ENCODE measurements around the gene GOLGA6L26.
"Not testable (repeated sequence)": the region's sequence is repeated elsewhere in the genome, so short reads cannot be mapped to it uniquely, and the experiment has no call there.

The GOLGA6L26 gene, protein sequence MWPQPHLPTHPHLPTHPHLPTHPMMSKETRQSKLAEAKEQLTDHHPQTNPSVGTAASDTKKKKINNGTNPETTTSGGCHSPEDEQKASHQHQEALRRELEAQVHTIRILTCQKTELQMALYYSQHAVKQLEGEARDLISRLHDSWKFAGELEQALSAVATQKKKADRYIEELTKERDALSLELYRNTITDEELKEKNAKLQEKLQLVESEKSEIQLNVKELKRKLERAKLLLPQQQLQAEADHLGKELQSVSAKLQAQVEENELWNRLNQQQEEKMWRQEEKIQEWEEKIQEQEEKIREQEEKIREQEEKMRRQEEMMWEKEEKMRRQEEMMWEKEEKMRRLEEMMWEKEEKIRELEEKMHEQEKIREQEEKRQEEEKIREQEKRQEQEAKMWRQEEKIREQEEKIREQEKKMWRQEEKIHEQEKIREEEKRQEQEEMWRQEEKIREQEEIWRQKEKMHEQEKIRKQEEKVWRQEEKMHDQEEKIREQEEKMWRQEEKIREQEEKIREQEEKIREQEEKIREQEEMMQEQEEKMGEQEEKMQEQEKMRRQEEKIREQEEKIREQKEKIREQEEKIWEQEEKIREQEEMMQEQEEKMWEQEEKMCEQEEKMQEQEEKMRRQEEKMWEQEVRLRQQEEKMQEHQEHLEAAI

GRCh38 chr15:23334096-23334495 lies at the start of gene GOLGA6L26:
TSS of gene GOLGA6L26 (minus strand) at chr15:23334196. CDS start at chr15:23334135, 61 bp downstream.
- DNase-seq (ENCODE audit: low read depth) = not testable (repeated sequence)

- not testable (repeated sequence) for DNase-seq (ENCODE audit: low read depth)
Measured at GRCh38 chr15:23381192-23381591, 47.2 kb upstream of the GOLGA6L26 start.

DNA sequence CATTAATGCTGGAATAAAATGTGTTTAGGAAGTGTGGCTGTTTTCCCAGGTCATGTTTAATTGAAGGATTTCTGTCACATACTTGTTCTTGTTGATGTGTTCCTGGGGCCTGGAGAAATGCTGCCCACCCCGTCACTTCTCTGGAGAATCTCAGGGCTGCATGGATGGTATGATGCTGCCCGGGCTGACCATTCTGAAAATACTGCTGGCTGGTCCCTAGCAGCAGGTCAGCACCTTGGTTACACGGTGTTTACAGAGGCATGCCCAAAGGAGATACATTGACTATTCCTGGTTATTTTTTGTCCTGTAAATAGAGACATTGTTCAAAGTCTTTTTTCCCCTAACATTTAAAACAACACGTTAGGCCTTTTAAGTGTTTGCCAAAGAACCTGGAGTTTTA lies 46.7 kb upstream of the GOLGA6L26 start:
- DNase-seq (ENCODE audit: low read depth) = not testable (repeated sequence)

- DNase-seq (ENCODE audit: low read depth) = not testable (repeated sequence)
Measured at GRCh38 chr15:23378946-23379345, 45.0 kb upstream of the GOLGA6L26 start.

DNA sequence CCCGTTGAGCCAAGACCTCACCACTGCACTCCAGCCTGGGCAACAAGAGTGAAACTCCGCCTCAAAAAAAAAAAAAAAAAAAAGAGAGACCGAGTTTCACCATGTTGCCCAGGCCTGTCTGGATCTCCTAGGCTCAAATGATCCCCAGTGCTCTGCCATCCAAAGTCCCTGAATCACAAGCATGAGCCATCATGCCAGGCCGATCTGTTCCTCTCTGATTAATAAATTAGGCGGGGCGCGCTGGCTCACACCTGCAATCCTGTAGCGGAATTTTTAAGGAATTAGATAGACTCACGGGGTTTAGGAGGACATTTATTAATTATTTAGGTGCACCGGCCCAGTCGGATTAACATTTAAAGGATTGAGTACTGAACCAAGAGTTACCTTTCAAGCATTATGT lies 40.2 kb upstream of the GOLGA6L26 start:
- not testable (repeated sequence) for DNase-seq (ENCODE audit: low read depth)

DNA sequence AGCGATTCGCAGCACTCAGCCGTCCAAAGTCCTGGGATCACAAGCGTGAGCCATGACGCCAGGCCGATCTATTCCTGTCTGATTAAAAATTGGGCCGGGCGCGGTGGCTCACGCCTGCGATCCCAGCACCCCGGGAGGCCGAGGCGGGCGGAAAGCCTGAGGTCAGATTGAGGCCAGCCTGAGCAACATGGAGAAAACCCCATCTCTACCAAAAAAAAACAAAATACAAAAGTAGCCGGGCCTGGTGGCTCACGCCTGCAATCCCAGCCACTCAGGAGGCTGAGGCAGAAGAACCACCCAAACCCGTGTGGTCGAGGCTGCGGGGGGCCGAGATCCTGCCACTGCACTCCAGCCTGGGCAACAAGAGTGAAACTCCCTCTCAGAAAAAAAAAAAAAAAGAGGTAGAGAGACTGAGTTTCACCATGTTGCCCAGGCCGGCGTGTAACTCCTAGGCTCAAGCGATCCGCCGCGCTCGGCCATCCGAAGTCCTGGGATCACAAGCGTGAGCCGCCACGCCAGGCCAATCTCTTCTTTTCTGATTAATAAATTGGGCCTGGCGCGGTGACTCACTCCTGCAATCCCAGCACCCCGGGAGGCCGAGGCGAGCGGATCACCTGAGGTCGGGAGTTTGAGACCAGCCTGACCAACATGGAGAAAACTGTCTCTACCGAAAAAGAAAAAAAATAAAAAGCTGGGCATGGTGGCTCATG lies 39.0 kb upstream of the GOLGA6L26 start:
- not testable (repeated sequence) for DNase-seq (ENCODE audit: low read depth)

GRCh38 chr15:23372284-23372683 lies 38.3 kb upstream of the GOLGA6L26 start:
- DNase-seq (ENCODE audit: low read depth) = no peak

DNA sequence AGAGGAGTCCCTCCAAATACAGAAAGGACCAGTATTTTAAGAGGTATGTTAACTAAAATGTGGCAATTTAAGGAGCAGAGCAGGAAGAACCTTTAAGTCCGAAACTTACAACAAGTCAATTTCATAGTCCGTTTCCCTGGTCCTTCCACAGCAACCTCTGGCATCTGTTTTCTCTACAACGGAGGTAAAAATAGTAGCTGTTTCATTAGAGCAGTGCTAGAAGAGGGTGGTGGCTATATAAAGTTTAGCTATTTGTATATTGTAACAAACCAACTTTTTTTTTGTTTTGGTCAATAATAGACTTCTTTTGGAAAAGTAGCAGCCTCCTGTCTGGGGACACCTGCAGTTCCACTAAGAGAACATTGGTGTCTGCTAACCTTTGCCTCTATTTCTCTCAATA lies 37.9 kb upstream of the GOLGA6L26 start:
- not testable (repeated sequence) for DNase-seq (ENCODE audit: low read depth)

- DNase-seq (ENCODE audit: low read depth) = not testable (repeated sequence)
Measured at GRCh38 chr15:23371134-23371533, 37.1 kb upstream of the GOLGA6L26 start.

DNA sequence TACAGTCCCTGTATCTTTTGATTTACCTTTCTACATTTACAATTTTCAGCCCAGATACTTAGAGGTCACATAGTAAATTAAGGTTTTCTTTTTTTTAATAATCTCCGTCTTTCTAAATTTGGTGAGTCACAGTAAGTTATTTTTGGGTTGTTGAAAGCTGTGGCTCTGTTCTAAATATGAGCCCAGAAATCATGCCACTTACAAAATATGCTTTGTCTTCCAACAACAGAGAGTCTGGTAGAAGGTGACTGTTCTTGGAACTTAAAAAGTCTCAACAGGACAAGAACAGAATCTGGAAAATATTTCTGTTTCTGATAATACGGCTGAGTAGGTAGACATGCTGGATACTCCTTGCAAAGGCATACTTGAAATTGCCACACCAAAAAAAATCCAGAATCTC lies 36.6 kb upstream of the GOLGA6L26 start:
- no peak for DNase-seq (ENCODE audit: low read depth)

DNA sequence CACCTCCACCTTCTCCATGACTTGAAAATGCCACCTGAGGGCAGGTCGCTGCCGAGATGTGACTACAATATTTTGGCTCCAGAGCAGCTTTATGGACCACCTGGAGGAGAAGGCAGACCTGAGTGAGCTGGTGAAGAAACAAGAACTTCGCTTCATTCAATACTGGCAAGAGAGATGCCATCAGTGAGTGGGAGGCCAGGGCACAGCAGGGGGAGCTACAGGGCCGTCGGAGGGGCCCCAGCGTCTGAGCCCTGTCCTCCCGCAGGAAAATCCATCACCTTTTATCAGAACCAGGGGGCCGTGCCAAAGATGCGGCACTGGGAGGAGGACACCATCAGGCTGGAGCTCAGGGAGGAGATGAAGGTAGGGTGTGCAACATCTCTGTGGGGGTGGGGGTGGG lies 30.3 kb upstream of the GOLGA6L26 start:
- DNase-seq (ENCODE audit: low read depth) = not testable (repeated sequence)

DNA sequence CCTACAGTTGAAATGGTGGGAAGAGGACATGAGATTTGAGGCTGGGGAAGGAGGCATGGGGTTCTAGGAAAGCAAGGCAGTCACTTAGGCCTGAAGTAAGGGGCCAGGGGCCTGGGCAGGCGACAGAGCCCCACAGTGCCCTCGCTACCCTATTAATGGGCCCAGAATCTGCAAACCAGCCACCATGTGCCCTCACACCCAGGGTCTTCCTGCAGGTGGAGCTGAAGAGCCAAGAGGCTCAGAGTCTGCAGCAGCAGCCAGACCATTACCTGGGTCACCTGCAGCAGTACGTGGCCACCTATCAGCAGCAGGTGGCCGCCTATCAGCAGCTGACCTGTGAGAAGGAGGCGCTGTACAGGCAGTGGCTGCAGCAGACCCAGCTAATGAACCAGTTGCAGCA lies 28.6 kb upstream of the GOLGA6L26 start:
- not testable (repeated sequence) for DNase-seq (ENCODE audit: low read depth)

GRCh38 chr15:23354448-23354847 lies 20.5 kb upstream of the GOLGA6L26 start, which contains the start of gene GOLGA8S:
TSS of gene GOLGA8S (plus strand) at chr15:23354748. CDS start at chr15:23354810, 62 bp downstream.
- DNase-seq (ENCODE audit: low read depth) = not testable (repeated sequence)

- not testable (repeated sequence) for DNase-seq (ENCODE audit: low read depth)
Measured at GRCh38 chr15:23311233-23311632, 22.8 kb downstream of the GOLGA6L26 start.

DNA sequence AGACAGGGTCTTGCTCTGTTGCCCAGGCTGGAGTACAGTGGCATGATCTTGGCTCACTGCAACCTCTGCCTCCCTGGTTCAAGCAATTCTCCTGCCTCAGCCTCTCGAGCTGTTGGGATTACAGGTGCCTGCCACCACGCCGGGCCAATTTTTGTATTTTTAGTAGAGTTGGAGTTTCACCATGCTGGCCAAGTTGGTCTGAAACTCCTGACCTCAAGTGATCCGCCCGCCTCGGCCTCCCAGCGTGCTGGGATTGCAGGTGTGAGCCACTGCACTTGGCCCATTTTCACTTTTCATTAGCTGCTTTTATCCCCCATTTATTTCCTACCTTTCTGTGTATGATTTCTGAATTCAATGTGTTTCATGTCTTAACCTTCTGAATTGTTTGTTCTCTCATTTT lies 28.1 kb downstream of the GOLGA6L26 start:
- not testable (repeated sequence) for DNase-seq (ENCODE audit: low read depth)

- not testable (repeated sequence) for DNase-seq (ENCODE audit: low read depth)
Measured at GRCh38 chr15:23304805-23305204, 29.2 kb downstream of the GOLGA6L26 start.

- not testable (repeated sequence) for DNase-seq (ENCODE audit: low read depth)
Measured at GRCh38 chr15:23304267-23304666, 29.7 kb downstream of the GOLGA6L26 start.

GRCh38 chr15:23303654-23304053 lies 30.3 kb downstream of the GOLGA6L26 start:
- DNase-seq (ENCODE audit: low read depth) = not testable (repeated sequence)

GRCh38 chr15:23303246-23303645 lies 30.8 kb downstream of the GOLGA6L26 start:
- not testable (repeated sequence) for DNase-seq (ENCODE audit: low read depth)
